Measurements from ENCODE around the gene ORAI2.

DNA sequence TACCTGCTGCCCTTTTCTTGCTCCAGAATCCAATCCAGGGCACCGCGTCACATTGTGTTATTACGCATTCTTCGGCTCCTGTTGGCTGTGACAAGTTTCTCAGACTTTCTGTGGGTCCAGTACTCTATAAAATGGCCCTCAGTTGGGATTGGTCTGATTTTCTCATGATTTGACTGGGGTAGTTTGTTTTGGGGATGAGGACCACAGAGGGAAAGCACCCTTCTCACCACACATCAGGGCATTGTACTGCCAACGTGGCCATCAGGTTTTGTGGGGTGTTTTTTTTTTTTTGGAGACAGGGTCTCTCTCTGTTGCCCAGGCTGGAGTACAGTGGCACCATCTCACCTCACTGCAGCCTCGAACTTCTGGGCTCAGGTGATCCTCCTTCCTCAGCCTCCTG is 17.0 kb upstream of the ORAI2 start:
- TF ChIP-seq, protein P1, sequence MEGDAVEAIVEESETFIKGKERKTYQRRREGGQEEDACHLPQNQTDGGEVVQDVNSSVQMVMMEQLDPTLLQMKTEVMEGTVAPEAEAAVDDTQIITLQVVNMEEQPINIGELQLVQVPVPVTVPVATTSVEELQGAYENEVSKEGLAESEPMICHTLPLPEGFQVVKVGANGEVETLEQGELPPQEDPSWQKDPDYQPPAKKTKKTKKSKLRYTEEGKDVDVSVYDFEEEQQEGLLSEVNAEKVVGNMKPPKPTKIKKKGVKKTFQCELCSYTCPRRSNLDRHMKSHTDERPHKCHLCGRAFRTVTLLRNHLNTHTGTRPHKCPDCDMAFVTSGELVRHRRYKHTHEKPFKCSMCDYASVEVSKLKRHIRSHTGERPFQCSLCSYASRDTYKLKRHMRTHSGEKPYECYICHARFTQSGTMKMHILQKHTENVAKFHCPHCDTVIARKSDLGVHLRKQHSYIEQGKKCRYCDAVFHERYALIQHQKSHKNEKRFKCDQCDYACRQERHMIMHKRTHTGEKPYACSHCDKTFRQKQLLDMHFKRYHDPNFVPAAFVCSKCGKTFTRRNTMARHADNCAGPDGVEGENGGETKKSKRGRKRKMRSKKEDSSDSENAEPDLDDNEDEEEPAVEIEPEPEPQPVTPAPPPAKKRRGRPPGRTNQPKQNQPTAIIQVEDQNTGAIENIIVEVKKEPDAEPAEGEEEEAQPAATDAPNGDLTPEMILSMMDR (IDR thresholded peaks at IDR 0.05) = no peak
- no peak for TF ChIP-seq SIN3A (IDR thresholded peaks at IDR 0.05; ENCODE audit: borderline replicate concordance, insufficient read depth, low read depth, low read length)
- TF ChIP-seq POLR2AphosphoS5 (IDR thresholded peaks at IDR 0.05; ENCODE audit: low read depth, low read length) = no peak
- no peak for TF ChIP-seq TCF7L2 (IDR thresholded peaks at IDR 0.05; ENCODE audit: low read depth, low read length)
- TF ChIP-seq, protein P2, sequence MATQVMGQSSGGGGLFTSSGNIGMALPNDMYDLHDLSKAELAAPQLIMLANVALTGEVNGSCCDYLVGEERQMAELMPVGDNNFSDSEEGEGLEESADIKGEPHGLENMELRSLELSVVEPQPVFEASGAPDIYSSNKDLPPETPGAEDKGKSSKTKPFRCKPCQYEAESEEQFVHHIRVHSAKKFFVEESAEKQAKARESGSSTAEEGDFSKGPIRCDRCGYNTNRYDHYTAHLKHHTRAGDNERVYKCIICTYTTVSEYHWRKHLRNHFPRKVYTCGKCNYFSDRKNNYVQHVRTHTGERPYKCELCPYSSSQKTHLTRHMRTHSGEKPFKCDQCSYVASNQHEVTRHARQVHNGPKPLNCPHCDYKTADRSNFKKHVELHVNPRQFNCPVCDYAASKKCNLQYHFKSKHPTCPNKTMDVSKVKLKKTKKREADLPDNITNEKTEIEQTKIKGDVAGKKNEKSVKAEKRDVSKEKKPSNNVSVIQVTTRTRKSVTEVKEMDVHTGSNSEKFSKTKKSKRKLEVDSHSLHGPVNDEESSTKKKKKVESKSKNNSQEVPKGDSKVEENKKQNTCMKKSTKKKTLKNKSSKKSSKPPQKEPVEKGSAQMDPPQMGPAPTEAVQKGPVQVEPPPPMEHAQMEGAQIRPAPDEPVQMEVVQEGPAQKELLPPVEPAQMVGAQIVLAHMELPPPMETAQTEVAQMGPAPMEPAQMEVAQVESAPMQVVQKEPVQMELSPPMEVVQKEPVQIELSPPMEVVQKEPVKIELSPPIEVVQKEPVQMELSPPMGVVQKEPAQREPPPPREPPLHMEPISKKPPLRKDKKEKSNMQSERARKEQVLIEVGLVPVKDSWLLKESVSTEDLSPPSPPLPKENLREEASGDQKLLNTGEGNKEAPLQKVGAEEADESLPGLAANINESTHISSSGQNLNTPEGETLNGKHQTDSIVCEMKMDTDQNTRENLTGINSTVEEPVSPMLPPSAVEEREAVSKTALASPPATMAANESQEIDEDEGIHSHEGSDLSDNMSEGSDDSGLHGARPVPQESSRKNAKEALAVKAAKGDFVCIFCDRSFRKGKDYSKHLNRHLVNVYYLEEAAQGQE (IDR thresholded peaks at IDR 0.05; ENCODE audit: insufficient read depth in 1 of 2, low read depth in 2 of 2, low read length in 1 of 2) = no peak
